ENCODE measurements around the gene TNIK. TPM values are rescaled to one million over a fixed set of nuclear protein-coding genes. Genes with fewer than 3 reads are reported as not detected.

Gene TNIK
- total and polyA plus RNA-seq, 2 experiments from 2014 or later = 14.6 to 34.3 TPM

GRCh38 chr3:171127611-171128010 lies 332.6 kb downstream of the TNIK start:
- H3K4me1 Mint-ChIP-seq = peaks cover 3% of the 10 kb centered on the region; the same call in 2 of the 3 replicates
- H3K4me2 ChIP-seq = no peak overlapping the region
- no peaks in the 10 kb centered on the region for H3K36me3 ChIP-seq (ENCODE audit: insufficient read depth)
- H3K27me3 Mint-ChIP-seq (ENCODE audit: insufficient read depth, low read depth, poor library complexity) = peaks cover 2% of the 10 kb centered on the region
- no peak overlapping the region for H3K4me3 Mint-ChIP-seq
- no peak overlapping the region for H3K4me3 ChIP-seq
- DNase-seq (ENCODE audit: low spot score) = no peak
- H3K4me1 ChIP-seq (ENCODE audit: insufficient read depth) = no peaks in the 10 kb centered on the region
- no peaks in the 10 kb centered on the region for H3K9me2 ChIP-seq (ENCODE audit: insufficient read depth)
- no peaks in the 10 kb centered on the region for H3K27me3 ChIP-seq (ENCODE audit: insufficient read depth)
- H3F3A ChIP-seq (replicated peaks; ENCODE audit: low read depth) = no peaks in the 10 kb centered on the region
- no peak overlapping the region for H3K27ac ChIP-seq (ENCODE audit: low read depth)
- no peaks in the 10 kb centered on the region for H3K9me3 Mint-ChIP-seq
- no peak overlapping the region for H2AFZ ChIP-seq
- no peaks in the 10 kb centered on the region for H3K79me2 ChIP-seq (replicated peaks; ENCODE audit: insufficient read depth)
- TF ChIP-seq EZH2phosphoT487 (IDR thresholded peaks at IDR 0.05; ENCODE audit: unreplicated experiment) = no peak
- TF ChIP-seq CREB1 (CRISPR knock-in tag; IDR thresholded peaks at IDR 0.05; ENCODE audit: low read depth) = no peak
- TF ChIP-seq EZH2 (IDR thresholded peaks at IDR 0.05; ENCODE audit: low read depth, unreplicated experiment) = no peak
- H3K36me3 Mint-ChIP-seq (ENCODE audit: low read depth) = peaks cover 17% of the 10 kb centered on the region
- no peak overlapping the region for H3K27ac Mint-ChIP-seq
- no peak for ATAC-seq
- no peaks in the 10 kb centered on the region for H4K20me1 ChIP-seq (replicated peaks; ENCODE audit: insufficient read depth)

- Histone ChIP-seq H3K4me1 (ENCODE audit: insufficient read depth) (no peaks in the 10 kb centered on the region), H3F3A (replicated peaks; ENCODE audit: low read depth) (no peaks in the 10 kb centered on the region), H3K79me2 (replicated peaks; ENCODE audit: insufficient read depth) (no peaks in the 10 kb centered on the region), H3K9me2 (ENCODE audit: insufficient read depth) (no peaks in the 10 kb centered on the region), H2AFZ (no peak overlapping the region), H3K4me2 (no peak overlapping the region), H4K20me1 (replicated peaks; ENCODE audit: insufficient read depth) (no peaks in the 10 kb centered on the region), H3K4me3 (no peak overlapping the region), H3K27ac (ENCODE audit: low read depth) (no peak overlapping the region), H3K36me3 (ENCODE audit: insufficient read depth) (no peaks in the 10 kb centered on the region), H3K27me3 (ENCODE audit: insufficient read depth) (no peaks in the 10 kb centered on the region)
- no peak for DNase-seq (ENCODE audit: low spot score)
- no peak overlapping the region for H3K4me3 Mint-ChIP-seq
- H3K9me3 Mint-ChIP-seq = no peaks in the 10 kb centered on the region
- H3K4me1 Mint-ChIP-seq = peaks cover 3% of the 10 kb centered on the region; the same call in 2 of the 3 replicates
- peaks cover 17% of the 10 kb centered on the region for H3K36me3 Mint-ChIP-seq (ENCODE audit: low read depth)
- TF ChIP-seq, protein P1, sequence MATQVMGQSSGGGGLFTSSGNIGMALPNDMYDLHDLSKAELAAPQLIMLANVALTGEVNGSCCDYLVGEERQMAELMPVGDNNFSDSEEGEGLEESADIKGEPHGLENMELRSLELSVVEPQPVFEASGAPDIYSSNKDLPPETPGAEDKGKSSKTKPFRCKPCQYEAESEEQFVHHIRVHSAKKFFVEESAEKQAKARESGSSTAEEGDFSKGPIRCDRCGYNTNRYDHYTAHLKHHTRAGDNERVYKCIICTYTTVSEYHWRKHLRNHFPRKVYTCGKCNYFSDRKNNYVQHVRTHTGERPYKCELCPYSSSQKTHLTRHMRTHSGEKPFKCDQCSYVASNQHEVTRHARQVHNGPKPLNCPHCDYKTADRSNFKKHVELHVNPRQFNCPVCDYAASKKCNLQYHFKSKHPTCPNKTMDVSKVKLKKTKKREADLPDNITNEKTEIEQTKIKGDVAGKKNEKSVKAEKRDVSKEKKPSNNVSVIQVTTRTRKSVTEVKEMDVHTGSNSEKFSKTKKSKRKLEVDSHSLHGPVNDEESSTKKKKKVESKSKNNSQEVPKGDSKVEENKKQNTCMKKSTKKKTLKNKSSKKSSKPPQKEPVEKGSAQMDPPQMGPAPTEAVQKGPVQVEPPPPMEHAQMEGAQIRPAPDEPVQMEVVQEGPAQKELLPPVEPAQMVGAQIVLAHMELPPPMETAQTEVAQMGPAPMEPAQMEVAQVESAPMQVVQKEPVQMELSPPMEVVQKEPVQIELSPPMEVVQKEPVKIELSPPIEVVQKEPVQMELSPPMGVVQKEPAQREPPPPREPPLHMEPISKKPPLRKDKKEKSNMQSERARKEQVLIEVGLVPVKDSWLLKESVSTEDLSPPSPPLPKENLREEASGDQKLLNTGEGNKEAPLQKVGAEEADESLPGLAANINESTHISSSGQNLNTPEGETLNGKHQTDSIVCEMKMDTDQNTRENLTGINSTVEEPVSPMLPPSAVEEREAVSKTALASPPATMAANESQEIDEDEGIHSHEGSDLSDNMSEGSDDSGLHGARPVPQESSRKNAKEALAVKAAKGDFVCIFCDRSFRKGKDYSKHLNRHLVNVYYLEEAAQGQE (IDR thresholded peaks at IDR 0.05; ENCODE audit: unreplicated experiment) = no peak
- TF ChIP-seq NANOG (IDR thresholded peaks at IDR 0.05; ENCODE audit: borderline replicate concordance) = no peak
- no peak for ATAC-seq
- H3K27me3 Mint-ChIP-seq (ENCODE audit: insufficient read depth, low read depth, poor library complexity) = peaks cover 2% of the 10 kb centered on the region
- H3K27ac Mint-ChIP-seq = no peak overlapping the region
Observed at GRCh38 chr3:171126478-171127209, 333.6 kb downstream of the TNIK start.

DNA sequence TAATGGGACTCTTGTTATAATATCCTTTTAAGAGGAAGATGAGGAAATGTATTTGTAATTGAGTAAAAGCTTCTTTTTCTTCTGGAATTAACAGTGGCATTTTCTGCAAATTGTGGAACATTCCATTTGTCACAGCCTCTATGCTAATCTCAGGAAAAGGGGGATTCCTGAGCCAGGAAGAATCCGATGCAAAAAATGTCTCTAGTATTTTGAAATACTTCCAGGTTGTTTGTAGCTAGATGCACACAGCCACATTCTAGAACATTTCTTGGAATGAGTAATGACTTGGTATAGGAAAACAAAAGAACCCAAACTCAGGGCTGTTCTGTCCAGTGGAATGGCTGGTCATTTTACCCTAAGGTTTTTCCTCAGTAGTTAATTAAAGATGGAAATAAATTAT lies 335.2 kb downstream of the TNIK start:
- H3K27ac Mint-ChIP-seq = no peak overlapping the region; the same call in 1 of the 2 replicates
- no peak overlapping the region for H3K4me3 ChIP-seq
- no peaks in the 10 kb centered on the region for H3K27me3 ChIP-seq (ENCODE audit: insufficient read depth)
- no peak overlapping the region for H3K27ac ChIP-seq (ENCODE audit: low read depth)
- H3K4me3 Mint-ChIP-seq = no peak overlapping the region
- peaks cover 3% of the 10 kb centered on the region; the same call in 2 of the 3 replicates for H3K4me1 Mint-ChIP-seq
- H3K4me1 ChIP-seq (ENCODE audit: insufficient read depth) = no peaks in the 10 kb centered on the region
- H3K27me3 Mint-ChIP-seq (ENCODE audit: insufficient read depth, low read depth, poor library complexity) = peaks cover 2% of the 10 kb centered on the region
- no peaks in the 10 kb centered on the region for H3K9me2 ChIP-seq (ENCODE audit: insufficient read depth)
- H2AFZ ChIP-seq = no peak overlapping the region
- no peaks in the 10 kb centered on the region for H3F3A ChIP-seq (replicated peaks; ENCODE audit: low read depth)
- peaks cover 28% of the 10 kb centered on the region for H3K36me3 Mint-ChIP-seq (ENCODE audit: low read depth)
- no peaks in the 10 kb centered on the region for H3K36me3 ChIP-seq (ENCODE audit: insufficient read depth)
- H3K9me3 Mint-ChIP-seq = no peaks in the 10 kb centered on the region
- H3K79me2 ChIP-seq (replicated peaks; ENCODE audit: insufficient read depth) = no peaks in the 10 kb centered on the region
- no peak for DNase-seq (ENCODE audit: low spot score)
- no peaks in the 10 kb centered on the region for H4K20me1 ChIP-seq (replicated peaks; ENCODE audit: insufficient read depth)
- ATAC-seq = no peak
- H3K4me2 ChIP-seq = no peak overlapping the region
- TF ChIP-seq EZH2 (IDR thresholded peaks at IDR 0.05; ENCODE audit: low read depth, unreplicated experiment) = no peak
- TF ChIP-seq NANOG (IDR thresholded peaks at IDR 0.05; ENCODE audit: borderline replicate concordance) = no peak
- no peak for TF ChIP-seq POLR2AphosphoS5 (IDR thresholded peaks at IDR 0.05; ENCODE audit: low read depth)
- TF ChIP-seq, protein P1 (IDR thresholded peaks at IDR 0.05; ENCODE audit: unreplicated experiment) = no peak
- TF ChIP-seq CREB1 (CRISPR knock-in tag; IDR thresholded peaks at IDR 0.05; ENCODE audit: low read depth) = no peak
